ENCODE data around the gene GNS. TPM values are rescaled to one million over a fixed set of nuclear protein-coding genes. Genes with fewer than 3 reads are reported as not detected.
A peak's percentile ranks its signal among the peaks of the same experiment; 100 is the strongest.

Gene GNS
- total RNA-seq, 1 experiment from 2014 or later = 74.9 TPM

GRCh38 chr12:64745259-64745807 is 13.9 kb downstream of the GNS start:
- H3K36me3 ChIP-seq (ENCODE audit: low read depth) = peaks cover 35% of the 10 kb centered on the region
- ChIA-PET CTCF (no interaction called here), POLR2A (ENCODE audit: unreplicated experiment) (interaction anchor here (0.6 kb wide), 1 partner anchor 1291 kb away, joined by 22 read pairs; no protein-coding TSS in a partner anchor)
- DNase-seq = peak in 1 of 2 experiments; percentile 4
- H3K4me2 ChIP-seq = no peak overlapping the region
- no peak for TF ChIP-seq CTCF (conservative IDR thresholded peaks at IDR 0.05)
- no peak for TF ChIP-seq EZH2 (IDR thresholded peaks at IDR 0.05; ENCODE audit: low read depth)
- H2AFZ ChIP-seq = no peak overlapping the region
- H4K20me1 ChIP-seq (ENCODE audit: insufficient read depth) = no peaks in the 10 kb centered on the region
- H3K9me3 ChIP-seq (ENCODE audit: insufficient read depth, low read depth) = no peaks in the 10 kb centered on the region
- no peak overlapping the region for H3K4me3 ChIP-seq
- H3K27ac ChIP-seq = 0 out of 2 replicates have a peak overlapping the region, but pooled peaks have one; percentile 33
- H3K79me2 ChIP-seq (ENCODE audit: low read depth) = no peaks in the 10 kb centered on the region
- H3K27me3 ChIP-seq (ENCODE audit: insufficient read depth, low read depth) = no peaks in the 10 kb centered on the region
- H3K4me1 ChIP-seq (replicated peaks; ENCODE audit: insufficient read depth) = peaks cover 30% of the 10 kb centered on the region
- BruUV-seq (replicated peaks) = no TSS peak
- peaks cover 24% of the 10 kb centered on the region for H3F3A ChIP-seq (ENCODE audit: insufficient read depth, low read depth)
- intact Hi-C loops (cut with micrococcal nuclease; ENCODE audit: unreplicated experiment) = no loop called here
- H3K9me2 ChIP-seq (ENCODE audit: insufficient read depth) = no peaks in the 10 kb centered on the region

GRCh38 chr12:64744422-64745258 is 14.6 kb downstream of the GNS start:
- H3K4me1 ChIP-seq (replicated peaks; ENCODE audit: insufficient read depth) = peaks cover 30% of the 10 kb centered on the region
- H3K79me2 ChIP-seq (ENCODE audit: low read depth) = no peaks in the 10 kb centered on the region
- H3K4me2 ChIP-seq = peak overlapping the region; percentile 67
- peak overlapping the region; percentile 62 for H3K27ac ChIP-seq
- peaks cover 24% of the 10 kb centered on the region for H3F3A ChIP-seq (ENCODE audit: insufficient read depth, low read depth)
- POLR2A ChIA-PET (ENCODE audit: unreplicated experiment) = interaction anchor here (0.6 kb wide), 1 partner anchor 1291 kb away, joined by 22 read pairs; no protein-coding TSS in a partner anchor
- no TSS peak for BruUV-seq (replicated peaks)
- no peaks in the 10 kb centered on the region for H3K27me3 ChIP-seq (ENCODE audit: insufficient read depth, low read depth)
- H3K9me2 ChIP-seq (ENCODE audit: insufficient read depth) = no peaks in the 10 kb centered on the region
- H3K9me3 ChIP-seq (ENCODE audit: insufficient read depth, low read depth) = no peaks in the 10 kb centered on the region
- H4K20me1 ChIP-seq (ENCODE audit: insufficient read depth) = no peaks in the 10 kb centered on the region
- CTCF ChIA-PET = no interaction called here
- DNase-seq = peak in 1 of 2 experiments; percentile 64
- TF ChIP-seq CTCF (conservative IDR thresholded peaks at IDR 0.05) = no peak
- TF ChIP-seq EZH2 (IDR thresholded peaks at IDR 0.05; ENCODE audit: low read depth) = no peak
- no peak overlapping the region for H2AFZ ChIP-seq
- intact Hi-C loops (cut with micrococcal nuclease; ENCODE audit: unreplicated experiment) = no loop called here
- H3K4me3 ChIP-seq = peak overlapping the region; percentile 34; the same call in 1 of the 2 replicates
- peaks cover 32% of the 10 kb centered on the region for H3K36me3 ChIP-seq (ENCODE audit: low read depth)

GRCh38 chr12:64743206-64743605 is 16.0 kb downstream of the GNS start:
- POLR2A ChIA-PET (ENCODE audit: unreplicated experiment) = no interaction called here
- H4K20me1 ChIP-seq (ENCODE audit: insufficient read depth) = no peaks in the 10 kb centered on the region
- no peaks in the 10 kb centered on the region for H3K9me3 ChIP-seq (ENCODE audit: insufficient read depth, low read depth)
- no peak overlapping the region; the same call in 1 of the 2 replicates for H3K27ac ChIP-seq
- no peak overlapping the region for H3K4me3 ChIP-seq
- H3F3A ChIP-seq (ENCODE audit: insufficient read depth, low read depth) = peaks cover 24% of the 10 kb centered on the region
- H2AFZ ChIP-seq = no peak overlapping the region
- no peak overlapping the region for H3K4me2 ChIP-seq
- H3K36me3 ChIP-seq (ENCODE audit: low read depth) = peaks cover 38% of the 10 kb centered on the region
- intact Hi-C loops (cut with micrococcal nuclease; ENCODE audit: unreplicated experiment) = no loop called here
- TF ChIP-seq EZH2 (IDR thresholded peaks at IDR 0.05; ENCODE audit: low read depth) = no peak
- TF ChIP-seq CTCF (conservative IDR thresholded peaks at IDR 0.05) = no peak
- CTCF ChIA-PET = no interaction called here
- H3K27me3 ChIP-seq (ENCODE audit: insufficient read depth, low read depth) = no peaks in the 10 kb centered on the region
- no peaks in the 10 kb centered on the region for H3K9me2 ChIP-seq (ENCODE audit: insufficient read depth)
- H3K4me1 ChIP-seq (replicated peaks; ENCODE audit: insufficient read depth) = peaks cover 31% of the 10 kb centered on the region
- no peaks in the 10 kb centered on the region for H3K79me2 ChIP-seq (ENCODE audit: low read depth)
- no peak for DNase-seq
- no TSS peak for BruUV-seq (replicated peaks)

Measured in PC-9 (cell line).